ENCODE results near the gene DARS1. TPM values are rescaled to one million over a fixed set of nuclear protein-coding genes. Genes with fewer than 3 reads are reported as not detected.

DARS1 gene
- total and polyA plus RNA-seq, 2 of the 13 experiments (the other 11 are each of a cell fraction or from before 2014, with no cell fraction given), result 149 to 230 TPM

GRCh38 chr2:135985018-135985825 lies at the start of gene DARS1 (continued):
- no peak for TF ChIP-seq SRSF9 (IDR thresholded peaks at IDR 0.05; ENCODE audit: borderline replicate concordance, insufficient read depth, low read depth, low read length, poor library complexity, severe bottlenecking)
- no peak for TF ChIP-seq RFX3 (CRISPR knock-in tag; IDR thresholded peaks at IDR 0.05)
- TF ChIP-seq ZNF329 (CRISPR knock-in tag; IDR thresholded peaks at IDR 0.05; ENCODE audit: low read depth), result peak; percentile 73; the same call in 1 of the 2 replicates
- TF ChIP-seq ZSCAN5A (CRISPR knock-in tag; IDR thresholded peaks at IDR 0.05; ENCODE audit: borderline replicate concordance), result peak; percentile 97; the same call in 1 of the 2 replicates
- TF ChIP-seq ZBTB40 (IDR thresholded peaks at IDR 0.05), result no peak
- peak; percentile 58 for TF ChIP-seq ZBTB40 (CRISPR knock-in tag; IDR thresholded peaks at IDR 0.05)
- TF ChIP-seq ARNT (IDR thresholded peaks at IDR 0.05), result no peak
- TF ChIP-seq XBP1 (CRISPR knock-in tag; IDR thresholded peaks at IDR 0.05), result peak; percentile 61
- TF ChIP-seq ZNF652 (CRISPR knock-in tag; IDR thresholded peaks at IDR 0.05; ENCODE audit: borderline replicate concordance, low read depth), result no peak
- TF ChIP-seq ZFP62 (CRISPR knock-in tag; IDR thresholded peaks at IDR 0.05), result no peak
- TF ChIP-seq MAZ (IDR thresholded peaks at IDR 0.05; ENCODE audit: borderline replicate concordance, low read depth, low read length), result peak; percentile 92
- TF ChIP-seq MAZ (CRISPR knock-in tag; IDR thresholded peaks at IDR 0.05; ENCODE audit: low read depth), result no peak; the same call in none of the 2 replicates
- TF ChIP-seq ZNF788 (CRISPR knock-in tag; IDR thresholded peaks at IDR 0.05; ENCODE audit: borderline replicate concordance), result no peak
- peak; percentile 80 for TF ChIP-seq AGO1 (IDR thresholded peaks at IDR 0.05; ENCODE audit: low read depth, low read length, poor library complexity, severe bottlenecking)
- peak; percentile 82; the same call in 1 of the 2 replicates for TF ChIP-seq FOXJ3 (CRISPR knock-in tag; IDR thresholded peaks at IDR 0.05; ENCODE audit: borderline replicate concordance)
- no peak for TF ChIP-seq ZNF24 (IDR thresholded peaks at IDR 0.05)
- TF ChIP-seq ZMYM3 (CRISPR knock-in tag; IDR thresholded peaks at IDR 0.05), result no peak; the same call in 1 of the 2 replicates
- TF ChIP-seq ELF4 (CRISPR knock-in tag; IDR thresholded peaks at IDR 0.05; ENCODE audit: borderline replicate concordance), result peak; percentile 94; the same call in 1 of the 2 replicates
- no peak for TF ChIP-seq EZH2 (conservative IDR thresholded peaks at IDR 0.05; ENCODE audit: low read depth, low read length)
- TF ChIP-seq SALL1 (CRISPR knock-in tag; IDR thresholded peaks at IDR 0.05), result peak; percentile 87
